ENCODE results near the gene ADRA2C.

GRCh38 chr4:3730422-3731190, 35.6 kb upstream of the ADRA2C start:
- TF ChIP-seq, protein P1, sequence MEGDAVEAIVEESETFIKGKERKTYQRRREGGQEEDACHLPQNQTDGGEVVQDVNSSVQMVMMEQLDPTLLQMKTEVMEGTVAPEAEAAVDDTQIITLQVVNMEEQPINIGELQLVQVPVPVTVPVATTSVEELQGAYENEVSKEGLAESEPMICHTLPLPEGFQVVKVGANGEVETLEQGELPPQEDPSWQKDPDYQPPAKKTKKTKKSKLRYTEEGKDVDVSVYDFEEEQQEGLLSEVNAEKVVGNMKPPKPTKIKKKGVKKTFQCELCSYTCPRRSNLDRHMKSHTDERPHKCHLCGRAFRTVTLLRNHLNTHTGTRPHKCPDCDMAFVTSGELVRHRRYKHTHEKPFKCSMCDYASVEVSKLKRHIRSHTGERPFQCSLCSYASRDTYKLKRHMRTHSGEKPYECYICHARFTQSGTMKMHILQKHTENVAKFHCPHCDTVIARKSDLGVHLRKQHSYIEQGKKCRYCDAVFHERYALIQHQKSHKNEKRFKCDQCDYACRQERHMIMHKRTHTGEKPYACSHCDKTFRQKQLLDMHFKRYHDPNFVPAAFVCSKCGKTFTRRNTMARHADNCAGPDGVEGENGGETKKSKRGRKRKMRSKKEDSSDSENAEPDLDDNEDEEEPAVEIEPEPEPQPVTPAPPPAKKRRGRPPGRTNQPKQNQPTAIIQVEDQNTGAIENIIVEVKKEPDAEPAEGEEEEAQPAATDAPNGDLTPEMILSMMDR (IDR thresholded peaks at IDR 0.05), result no peak
- TF ChIP-seq POLR2A (IDR thresholded peaks at IDR 0.05), result no peak
